ENCODE measurements around the gene PKP4.

DNA sequence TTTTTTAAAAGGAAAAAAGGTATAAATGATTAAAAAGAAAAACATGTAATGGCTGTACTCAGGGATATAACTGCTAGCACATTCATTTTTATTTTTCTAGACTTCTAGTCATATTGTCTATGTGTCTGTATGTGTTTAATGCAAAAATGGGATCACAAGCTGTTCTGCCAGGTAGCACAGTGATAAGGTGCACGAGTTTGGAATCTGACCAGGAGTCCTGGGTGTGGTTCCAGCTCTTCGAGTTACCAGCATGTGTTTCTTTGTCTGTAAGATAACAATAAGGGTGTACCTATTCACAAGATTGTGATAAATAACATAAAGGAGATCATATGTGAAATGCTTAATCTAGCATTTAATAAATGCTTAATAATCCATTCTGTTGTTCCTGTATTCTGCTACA, 145.3 kb downstream of the PKP4 start:
- no peak for TF ChIP-seq SP1 (IDR thresholded peaks at IDR 0.05)
- TF ChIP-seq BHLHE40 (IDR thresholded peaks at IDR 0.05; ENCODE audit: borderline replicate concordance) = no peak
- no peak for TF ChIP-seq TARDBP (IDR thresholded peaks at IDR 0.05)
- no peak for TF ChIP-seq HDGF (IDR thresholded peaks at IDR 0.05; ENCODE audit: borderline replicate concordance)
- no peak for TF ChIP-seq ZNF384 (IDR thresholded peaks at IDR 0.05)
- no peak for TF ChIP-seq FOXK2 (IDR thresholded peaks at IDR 0.05)
- TF ChIP-seq PKNOX1 (IDR thresholded peaks at IDR 0.05) = no peak
- TF ChIP-seq ELF4 (IDR thresholded peaks at IDR 0.05) = no peak
- no peak for TF ChIP-seq FOXA1 (IDR thresholded peaks at IDR 0.05)
- TF ChIP-seq LEF1 (IDR thresholded peaks at IDR 0.05; ENCODE audit: borderline replicate concordance) = no peak
- no peak for TF ChIP-seq FOXM1 (IDR thresholded peaks at IDR 0.05; ENCODE audit: borderline replicate concordance)
- no peak for TF ChIP-seq SUZ12 (IDR thresholded peaks at IDR 0.05)
- no peak for TF ChIP-seq NFRKB (IDR thresholded peaks at IDR 0.05)
- no peak for TF ChIP-seq L3MBTL2 (conservative IDR thresholded peaks at IDR 0.05)
